ENCODE data around the gene GALNT9.

Gene GALNT9

GRCh38 chr12:132178801-132179401 lies 150.5 kb downstream of the GALNT9 start:
- no peak for DNase-seq

- DNase-seq = no peak
Observed at GRCh38 chr12:132178316-132178715, 151.1 kb downstream of the GALNT9 start.

DNA sequence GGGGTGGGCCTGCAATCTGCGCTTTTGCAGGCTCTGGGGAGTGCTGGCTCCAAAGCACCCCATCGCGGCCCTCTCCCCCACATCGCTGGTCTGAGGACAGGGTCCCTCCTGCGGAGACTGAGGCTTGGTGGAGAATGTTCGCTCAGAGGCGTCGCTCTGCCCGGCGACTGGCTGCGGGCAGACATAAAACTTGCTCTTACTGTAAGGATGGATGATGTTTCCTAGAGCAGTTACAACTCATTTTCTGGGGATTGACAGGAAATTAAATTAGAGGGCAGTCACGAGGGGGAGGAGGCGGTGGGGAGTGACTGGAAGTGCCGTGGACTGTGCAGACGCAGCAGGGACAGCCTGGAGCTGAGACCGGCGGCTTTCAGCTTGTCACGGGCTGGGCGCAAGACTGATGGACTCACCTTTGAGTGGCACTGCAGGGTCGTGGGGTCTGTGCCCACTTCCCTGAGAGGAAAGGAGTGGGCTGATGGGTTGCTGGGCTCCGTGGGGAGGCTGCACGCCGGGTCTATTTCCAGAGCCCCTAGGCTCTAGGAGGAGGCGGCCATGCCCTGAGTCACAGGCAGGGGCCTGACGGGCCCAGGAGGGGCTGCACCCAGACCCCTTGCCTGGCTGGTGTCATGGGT lies 152.4 kb downstream of the GALNT9 start:
- DNase-seq = no peak

DNA sequence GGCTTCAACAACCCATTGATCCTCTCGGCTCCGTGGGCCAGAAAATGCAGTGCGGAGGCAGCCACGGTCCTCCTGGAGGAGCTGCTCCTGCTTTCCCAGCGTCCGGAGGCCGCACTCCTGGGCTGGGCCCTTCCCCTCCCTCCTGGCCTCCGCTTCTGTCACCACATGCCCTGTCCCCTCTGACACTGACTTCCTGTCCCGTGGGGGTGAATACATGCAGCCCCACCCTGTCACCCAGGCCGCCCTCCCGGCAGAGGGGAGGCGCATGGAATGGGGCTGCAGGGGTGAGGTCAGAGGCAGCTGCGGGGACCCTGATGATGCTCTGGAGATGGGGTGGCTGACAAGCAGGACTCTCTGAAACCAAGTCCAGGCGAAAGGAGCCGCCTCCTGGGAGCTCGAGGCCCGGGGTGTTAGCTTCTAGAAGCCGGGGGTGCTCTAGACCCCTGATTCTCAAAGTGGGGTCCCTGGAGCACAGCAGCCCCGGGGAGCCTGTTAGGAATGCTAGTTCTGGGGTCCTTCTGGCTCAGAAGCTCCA lies 152.9 kb downstream of the GALNT9 start:
- no peak for DNase-seq

- no peak for DNase-seq
Observed at GRCh38 chr12:132175496-132176384, 153.6 kb downstream of the GALNT9 start.

- DNase-seq = no peak
Observed at GRCh38 chr12:132174839-132175490, 154.4 kb downstream of the GALNT9 start.

GRCh38 chr12:132174015-132174838 lies 155.2 kb downstream of the GALNT9 start:
- DNase-seq = no peak

- no peak for DNase-seq
Observed at GRCh38 chr12:132173135-132174014, 156.0 kb downstream of the GALNT9 start.

GRCh38 chr12:132172619-132173018 lies 156.8 kb downstream of the GALNT9 start:
- no peak for DNase-seq

DNA sequence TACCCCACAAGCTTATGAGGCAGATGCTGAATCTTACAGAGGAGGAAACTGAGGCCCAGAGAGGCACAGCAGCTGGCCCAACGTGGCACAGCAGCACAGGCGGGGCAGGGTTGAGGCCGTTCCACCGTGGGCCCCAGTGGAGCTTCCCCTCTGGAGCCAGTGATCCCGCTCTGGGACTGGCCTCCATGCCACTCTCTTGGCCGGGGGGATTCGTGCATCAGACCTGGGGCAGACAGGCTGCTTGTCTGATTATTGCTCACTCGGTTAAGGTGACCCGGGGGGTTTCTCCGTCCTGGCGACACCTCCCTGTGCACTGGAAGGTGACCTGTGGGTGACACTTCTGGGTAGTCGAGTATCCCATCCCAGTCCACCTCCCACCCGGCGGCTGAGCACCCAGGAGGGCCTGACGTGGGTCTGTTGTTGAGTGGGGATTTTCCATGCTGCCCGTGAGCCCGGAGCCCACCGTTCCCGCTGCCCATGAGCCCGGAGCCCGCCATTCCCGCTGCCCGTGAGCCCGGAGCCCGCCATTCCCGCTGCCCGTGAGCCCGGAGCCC lies 157.3 kb downstream of the GALNT9 start:
- DNase-seq = no peak

GRCh38 chr12:132171293-132171967 lies 158.0 kb downstream of the GALNT9 start:
- no peak for DNase-seq

- no peak for DNase-seq
Observed at GRCh38 chr12:132170637-132171292, 158.6 kb downstream of the GALNT9 start.

- no peak for DNase-seq
Observed at GRCh38 chr12:132170094-132170636, 159.2 kb downstream of the GALNT9 start.

GRCh38 chr12:132169376-132169775 lies 160.0 kb downstream of the GALNT9 start:
- no peak for DNase-seq

GRCh38 chr12:132168311-132169031 lies 160.9 kb downstream of the GALNT9 start:
- no peak for DNase-seq

DNA sequence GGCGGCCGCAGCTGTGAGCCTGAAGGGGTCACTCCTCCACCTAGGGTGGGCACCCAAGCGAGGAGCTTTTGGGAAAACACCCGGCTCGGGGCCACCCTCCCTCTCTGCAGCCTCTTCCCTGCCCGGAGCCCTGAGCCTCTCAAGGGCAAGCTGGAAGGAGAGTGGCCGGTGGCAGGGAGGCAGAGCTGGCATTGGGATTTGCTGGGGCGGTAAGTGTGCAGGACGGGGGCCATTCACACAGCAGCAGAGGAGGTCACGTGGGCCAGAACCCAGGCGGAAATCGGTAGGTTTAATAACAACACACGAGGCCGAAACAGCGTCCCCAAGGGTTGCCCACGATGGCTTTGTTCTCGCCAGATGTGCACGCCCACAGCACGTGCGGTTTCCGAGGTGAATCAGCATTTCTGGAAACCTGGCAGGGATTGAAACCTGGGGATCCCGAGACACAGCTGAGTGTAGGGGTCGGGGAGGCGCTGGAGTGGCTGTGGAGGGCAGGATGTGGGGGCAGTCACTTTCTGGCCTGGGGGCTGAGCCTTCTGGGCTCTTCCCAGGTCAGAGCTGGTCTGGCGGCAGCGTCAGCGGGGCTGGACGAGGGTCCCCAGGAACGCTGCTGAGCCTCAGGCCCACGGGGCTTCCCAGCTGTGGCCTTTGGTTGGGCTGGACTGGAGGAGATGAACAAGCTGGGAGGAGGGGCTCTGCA lies 161.6 kb downstream of the GALNT9 start:
- DNase-seq = no peak

GRCh38 chr12:132166801-132167591 lies 162.4 kb downstream of the GALNT9 start:
- no peak for DNase-seq

Data from retina (tissue), 1 donor.